Astrocyte of the cerebellum (primary cell): ENCODE data around the gene TLX2.

Source experiments
- DNase-seq: peaks from one replicate; pipeline ENCODE4 v3.0.0-alpha.2; 2011; ENCODE audit warnings: low read depth
- H3K4me3 ChIP-seq: 2 replicates; pipeline ENCODE4 v1.5.1; 2011; ENCODE audit warnings: mild to moderate bottlenecking, low read depth, low read length, moderate library complexity
- CTCF ChIP-seq: IDR thresholded peaks from 2 replicates; pipeline ENCODE4 v1.5.1; 2012; ENCODE audit warnings: low read length, low read depth, moderate library complexity, mild to moderate bottlenecking; ENCODE audit errors: missing control alignments
- in situ Hi-C: cut with HindIII; loops from 2 replicates; pipeline ENCODE4 v1.10.0; 2017; ENCODE audit warnings: low sequenced_read_pairs

TLX2 gene

GRCh38 chr2:74524955-74525716, 10.9 kb downstream of the TLX2 start:
- no peak overlapping the region for H3K4me3 ChIP-seq
- TF ChIP-seq CTCF: no peak
- in situ Hi-C loops: loop anchor here (5.0 kb wide), 1 partner anchor 88 kb away; no protein-coding TSS in a partner anchor
- DNase-seq: no peak

GRCh38 chr2:74525717-74526648, 11.7 kb downstream of the TLX2 start, which contains the start of gene DQX1:
Gene DQX1, minus strand, starts transcription at chr2:74526231. Its CDS starts 502 bp downstream, at chr2:74525729.
- no peak for TF ChIP-seq CTCF
- in situ Hi-C loops: loop anchor here (5.0 kb wide), 1 partner anchor 89 kb away; no protein-coding TSS in a partner anchor
- no peak for DNase-seq
- H3K4me3 ChIP-seq: no peak within 1 kb of the TSS

GRCh38 chr2:74526649-74527230, 12.5 kb downstream of the TLX2 start:
- H3K4me3 ChIP-seq: no peak overlapping the region
- DNase-seq: no peak
- no peak for TF ChIP-seq CTCF
- in situ Hi-C loops: loop anchor here (5.0 kb wide), 1 partner anchor 89 kb away; no protein-coding TSS in a partner anchor

- no peak for TF ChIP-seq CTCF
- no peak for DNase-seq
- H3K4me3 ChIP-seq: no peak overlapping the region
- in situ Hi-C loops: loop anchor here (5.0 kb wide), 1 partner anchor 90 kb away; no protein-coding TSS in a partner anchor
Observed at GRCh38 chr2:74527741-74528140, 13.5 kb downstream of the TLX2 start.

GRCh38 chr2:74528600-74529356, 14.5 kb downstream of the TLX2 start:
- peak overlapping the region; percentile 99 for H3K4me3 ChIP-seq
- in situ Hi-C loops: loop anchor here (5.0 kb wide), 1 partner anchor 91 kb away; no protein-coding TSS in a partner anchor
- DNase-seq: no peak
- TF ChIP-seq CTCF: no peak
